ENCODE results near the gene FOXF1.

DNA sequence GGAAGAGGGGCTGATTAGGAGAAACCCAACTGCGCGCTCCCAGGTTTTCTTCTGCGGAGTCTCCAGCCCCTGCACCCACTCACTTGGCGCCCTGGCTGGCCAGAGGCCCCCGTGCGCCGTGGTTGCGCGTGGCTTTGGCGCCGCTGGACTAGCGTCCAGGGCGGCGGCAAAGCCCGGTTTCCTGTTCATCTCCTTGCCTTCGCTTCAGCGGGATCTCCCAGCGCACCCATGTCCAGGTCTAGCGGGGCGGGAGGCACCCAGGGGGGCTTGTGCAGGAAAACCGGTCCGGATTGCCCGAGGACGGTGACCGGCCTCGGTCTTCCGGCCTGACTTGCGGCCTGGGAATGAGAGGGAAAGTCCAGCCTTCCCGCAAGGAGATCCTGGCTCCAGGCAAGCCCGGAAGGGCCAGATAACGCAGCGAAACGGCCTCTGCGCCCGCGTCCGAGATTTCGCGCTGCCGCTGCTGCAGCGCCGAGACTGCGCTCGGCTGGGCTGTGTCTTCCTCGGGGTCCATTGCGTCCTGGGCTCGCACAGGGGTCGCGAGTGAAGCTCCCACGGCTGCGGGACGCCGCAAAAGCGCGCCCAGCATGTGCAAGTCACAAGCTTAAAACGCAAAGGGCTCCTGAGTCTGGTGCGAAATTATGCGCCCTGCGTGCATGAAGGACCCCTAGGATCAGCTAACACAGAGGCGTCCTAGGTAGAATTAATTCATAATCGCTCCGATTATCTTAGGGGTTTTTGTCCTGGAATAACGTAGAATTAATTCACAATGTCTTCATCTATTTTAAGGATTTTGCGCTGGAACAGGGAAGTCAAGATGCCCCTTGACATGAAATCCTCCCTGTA lies 5.7 kb downstream of the FOXF1 start:
- TF ChIP-seq, protein P1, sequence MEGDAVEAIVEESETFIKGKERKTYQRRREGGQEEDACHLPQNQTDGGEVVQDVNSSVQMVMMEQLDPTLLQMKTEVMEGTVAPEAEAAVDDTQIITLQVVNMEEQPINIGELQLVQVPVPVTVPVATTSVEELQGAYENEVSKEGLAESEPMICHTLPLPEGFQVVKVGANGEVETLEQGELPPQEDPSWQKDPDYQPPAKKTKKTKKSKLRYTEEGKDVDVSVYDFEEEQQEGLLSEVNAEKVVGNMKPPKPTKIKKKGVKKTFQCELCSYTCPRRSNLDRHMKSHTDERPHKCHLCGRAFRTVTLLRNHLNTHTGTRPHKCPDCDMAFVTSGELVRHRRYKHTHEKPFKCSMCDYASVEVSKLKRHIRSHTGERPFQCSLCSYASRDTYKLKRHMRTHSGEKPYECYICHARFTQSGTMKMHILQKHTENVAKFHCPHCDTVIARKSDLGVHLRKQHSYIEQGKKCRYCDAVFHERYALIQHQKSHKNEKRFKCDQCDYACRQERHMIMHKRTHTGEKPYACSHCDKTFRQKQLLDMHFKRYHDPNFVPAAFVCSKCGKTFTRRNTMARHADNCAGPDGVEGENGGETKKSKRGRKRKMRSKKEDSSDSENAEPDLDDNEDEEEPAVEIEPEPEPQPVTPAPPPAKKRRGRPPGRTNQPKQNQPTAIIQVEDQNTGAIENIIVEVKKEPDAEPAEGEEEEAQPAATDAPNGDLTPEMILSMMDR (IDR thresholded peaks at IDR 0.05) = no peak
- TF ChIP-seq POLR2A (IDR thresholded peaks at IDR 0.05) = no peak

Measured in heart left ventricle (tissue), 13 donors.